HepG2 (cell line): Measurements from ENCODE around the gene ZNF221. TPM values are rescaled to one million over a fixed set of nuclear protein-coding genes. Genes with fewer than 3 reads are reported as not detected.

Experiments
- CCAR2 ChIP-seq: fragments of 200-400 bp; formaldehyde crosslinking; optimal IDR thresholded peaks from 2 replicates; pipeline ENCODE3; 2018; ENCODE audit warnings: low read depth, mild to moderate bottlenecking, low read length, moderate library complexity
- CCDC6 ChIP-seq: sonication (generic); formaldehyde crosslinking; IDR thresholded peaks from 2 replicates; pipeline ENCODE4 v1.8.1; 2022; ENCODE audit warnings: mild to moderate bottlenecking, missing genetic modification reagents, moderate library complexity
- CREM ChIP-seq, 2 experiments: sonication (generic) in 1 of 2; formaldehyde crosslinking in 1 of 2; IDR thresholded peaks; 2 replicates each; pipeline versions ENCODE4 v1.4.0 to v1.6.1; 2016 to 2020; ENCODE audit warnings: antibody characterized with exemption in 1 of 2, mild to moderate bottlenecking in 1 of 2, missing genetic modification reagents in 1 of 2
- EHMT2 ChIP-seq: fragments of 200-600 bp; sonication (generic); IDR thresholded peaks from 2 replicates; pipeline ENCODE4 v1.7.0; 2017; ENCODE audit warnings: antibody characterized with exemption, low read depth, low read length, borderline replicate concordance
- IRF2 ChIP-seq: IDR thresholded peaks from 2 replicates; pipeline ENCODE4 v1.6.1; 2018; ENCODE audit warnings: missing genetic modification reagents, missing compliant biosample characterization
- JUN ChIP-seq: sonication (generic); formaldehyde crosslinking; IDR thresholded peaks from 2 replicates; pipeline ENCODE4 v1.4.0; 2020; ENCODE audit warnings: mild to moderate bottlenecking, missing genetic modification reagents
- MEIS1 ChIP-seq: sonication (generic); formaldehyde crosslinking; IDR thresholded peaks from 2 replicates; pipeline ENCODE4 v1.9.0; 2021; ENCODE audit warnings: mild to moderate bottlenecking, missing genetic modification reagents, moderate library complexity, borderline replicate concordance
- MYC ChIP-seq: sonication (generic); formaldehyde crosslinking; IDR thresholded peaks from 2 replicates; pipeline ENCODE4 v1.9.0; 2021; ENCODE audit warnings: missing genetic modification reagents, borderline replicate concordance
- PHF8 ChIP-seq: sonication (generic); formaldehyde crosslinking; IDR thresholded peaks from 2 replicates; pipeline ENCODE4 v1.5.0; 2020; ENCODE audit warnings: missing genetic modification reagents
- SIN3A ChIP-seq: IDR thresholded peaks from 2 replicates; pipeline ENCODE4 v1.6.1; 2011; ENCODE audit warnings: low read depth, mild to moderate bottlenecking, control low read depth, low read length, borderline replicate concordance
- SUZ12 ChIP-seq: fragments of 150-350 bp; IDR thresholded peaks from 2 replicates; pipeline ENCODE4 v1.6.1; 2014; ENCODE audit warnings: low read depth, low read length
- WIZ ChIP-seq: sonication (generic); formaldehyde crosslinking; IDR thresholded peaks from 2 replicates; pipeline ENCODE4 v1.5.1; 2020; ENCODE audit warnings: mild to moderate bottlenecking, missing genetic modification reagents
- ZNF33B ChIP-seq: sonication (generic); formaldehyde crosslinking; IDR thresholded peaks from 2 replicates; pipeline ENCODE4 v1.5.1; 2020; ENCODE audit warnings: mild to moderate bottlenecking, missing genetic modification reagents
- polyA plus RNA-seq, 8 experiments: library from polyadenylated mRNA; depleted of rRNA in 3 of 8; stranded (reverse) in 7 of 8; unstranded in 1 of 8; fragments of >200 nt; fragmentation: Illumina TruSeq in 4 of 8; extraction: Trizol in 4 of 8; gene quantifications; 2 replicates each; pipeline versions ENCODE4 v1.2.1 to v1.2.3, GENCODE V29; 2011 to 2016; ENCODE audit warnings: low read depth in 4 of 8, missing spikeins in 1 of 8, mixed read lengths in 1 of 8; ENCODE audit not compliant: insufficient read depth in 1 of 8
- total RNA-seq, 5 experiments: library from RNA; depleted of rRNA; stranded (reverse); fragments of >200 nt; fragmentation: Illumina TruSeq; extraction: Trizol; gene quantifications; 2 replicates each; pipeline ENCODE4 v1.2.3, GENCODE V29; 2016; ENCODE audit warnings: low read depth in 1 of 5
- TF ChIP-seq, protein P1 (sequence below): sonication (generic); formaldehyde crosslinking; IDR thresholded peaks from 2 replicates; pipeline ENCODE4 v1.5.1; 2020; ENCODE audit warnings: missing genetic modification reagents, mild to moderate bottlenecking, borderline replicate concordance
- TF ChIP-seq, protein P2 (sequence below): sonication (generic); formaldehyde crosslinking; IDR thresholded peaks from 2 replicates; pipeline ENCODE4 v1.8.0; 2023; ENCODE audit warnings: mild to moderate bottlenecking, missing genetic modification reagents
- TF ChIP-seq, protein P3 (sequence below): sonication (generic); formaldehyde crosslinking; IDR thresholded peaks from 2 replicates; pipeline ENCODE4 v1.5.1; 2020; ENCODE audit warnings: mild to moderate bottlenecking, moderate library complexity, missing genetic modification reagents
- TF ChIP-seq, protein P4 (sequence below): sonication (generic); formaldehyde crosslinking; IDR thresholded peaks from 2 replicates; pipeline ENCODE4 v1.8.1; 2022; ENCODE audit warnings: low read depth, mild to moderate bottlenecking, missing genetic modification reagents
- TF ChIP-seq, protein P5 (sequence below): sonication (generic); formaldehyde crosslinking; IDR thresholded peaks from 2 replicates; pipeline ENCODE4 v1.4.0; 2020; ENCODE audit warnings: missing genetic modification reagents, borderline replicate concordance

ZNF221 gene
- total and polyA plus RNA-seq, 2 of the 13 experiments (the other 11 are each of a cell fraction or from before 2014, with no cell fraction given), result 0.48 to 3.4 TPM

DNA sequence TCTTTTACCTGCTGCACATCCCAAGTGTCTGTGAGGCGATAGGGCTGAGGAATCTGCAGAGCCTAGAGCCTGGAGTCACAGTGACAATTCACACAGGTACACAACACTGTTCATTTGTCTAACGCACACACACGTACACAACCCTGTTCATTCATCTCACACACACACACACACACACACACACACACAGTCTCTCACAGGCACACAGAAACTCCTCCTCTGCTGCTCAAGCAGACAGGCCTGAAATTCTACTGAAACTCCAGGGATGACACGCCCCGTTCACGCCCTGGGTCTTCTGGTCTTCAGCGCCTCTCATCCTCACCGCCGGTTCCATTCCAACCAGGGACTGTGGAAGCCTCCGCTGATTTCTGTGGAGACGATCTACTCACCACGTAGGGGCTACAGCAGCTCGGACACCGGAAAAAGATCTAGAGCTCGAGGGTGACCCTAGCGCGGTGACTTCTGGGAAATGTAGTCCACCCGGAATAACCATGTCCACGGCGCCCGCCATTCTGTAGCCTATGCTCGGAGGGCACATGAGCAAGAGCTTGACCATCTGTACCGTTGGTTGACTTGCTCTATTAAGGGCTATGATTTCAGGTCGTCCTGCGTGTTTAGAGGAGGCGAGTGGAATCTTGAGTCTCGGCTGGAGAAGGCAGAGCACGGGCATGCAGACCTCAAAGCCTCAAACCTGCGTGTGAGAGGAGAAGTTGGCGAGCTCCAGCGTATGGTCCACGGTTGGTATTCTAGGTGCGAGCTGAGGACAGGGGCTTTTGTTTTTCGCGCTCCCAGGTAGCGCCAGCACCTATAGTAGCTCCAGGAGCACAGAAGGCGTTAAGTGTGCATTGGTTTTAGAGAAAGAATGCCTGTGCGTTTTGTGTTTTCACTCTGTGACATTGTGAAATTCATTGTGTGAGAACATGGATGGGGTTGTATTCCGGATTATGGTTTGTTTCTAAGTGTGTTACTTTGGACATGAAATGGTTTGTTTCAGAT is 49.3 kb upstream of the ZNF221 start (continued):
- TF ChIP-seq, protein P1, sequence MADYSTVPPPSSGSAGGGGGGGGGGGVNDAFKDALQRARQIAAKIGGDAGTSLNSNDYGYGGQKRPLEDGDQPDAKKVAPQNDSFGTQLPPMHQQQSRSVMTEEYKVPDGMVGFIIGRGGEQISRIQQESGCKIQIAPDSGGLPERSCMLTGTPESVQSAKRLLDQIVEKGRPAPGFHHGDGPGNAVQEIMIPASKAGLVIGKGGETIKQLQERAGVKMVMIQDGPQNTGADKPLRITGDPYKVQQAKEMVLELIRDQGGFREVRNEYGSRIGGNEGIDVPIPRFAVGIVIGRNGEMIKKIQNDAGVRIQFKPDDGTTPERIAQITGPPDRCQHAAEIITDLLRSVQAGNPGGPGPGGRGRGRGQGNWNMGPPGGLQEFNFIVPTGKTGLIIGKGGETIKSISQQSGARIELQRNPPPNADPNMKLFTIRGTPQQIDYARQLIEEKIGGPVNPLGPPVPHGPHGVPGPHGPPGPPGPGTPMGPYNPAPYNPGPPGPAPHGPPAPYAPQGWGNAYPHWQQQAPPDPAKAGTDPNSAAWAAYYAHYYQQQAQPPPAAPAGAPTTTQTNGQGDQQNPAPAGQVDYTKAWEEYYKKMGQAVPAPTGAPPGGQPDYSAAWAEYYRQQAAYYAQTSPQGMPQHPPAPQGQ, result no peak
- no peak for TF ChIP-seq JUN (CRISPR knock-in tag)
- TF ChIP-seq PHF8 (CRISPR knock-in tag), result peak; percentile 67; the same call in 1 of the 2 replicates
- TF ChIP-seq IRF2 (CRISPR knock-in tag), result peak; percentile 90
- peak; percentile 52; the same call in 1 of the 2 replicates for TF ChIP-seq SIN3A
- peak; percentile 63; the same call in 1 of the 2 replicates for TF ChIP-seq MYC (CRISPR knock-in tag)
- TF ChIP-seq ZNF33B, result no peak
- 0 out of 2 replicates have a peak, but pooled peaks have one; percentile 23 for TF ChIP-seq CCDC6
- TF ChIP-seq SUZ12, result peak; percentile 51
- TF ChIP-seq CREM (IDR thresholded peaks at IDR 0.05), result peak; percentile 90
- TF ChIP-seq CREM (CRISPR knock-in tag; IDR thresholded peaks at IDR 0.05), result no peak
- TF ChIP-seq, protein P2, sequence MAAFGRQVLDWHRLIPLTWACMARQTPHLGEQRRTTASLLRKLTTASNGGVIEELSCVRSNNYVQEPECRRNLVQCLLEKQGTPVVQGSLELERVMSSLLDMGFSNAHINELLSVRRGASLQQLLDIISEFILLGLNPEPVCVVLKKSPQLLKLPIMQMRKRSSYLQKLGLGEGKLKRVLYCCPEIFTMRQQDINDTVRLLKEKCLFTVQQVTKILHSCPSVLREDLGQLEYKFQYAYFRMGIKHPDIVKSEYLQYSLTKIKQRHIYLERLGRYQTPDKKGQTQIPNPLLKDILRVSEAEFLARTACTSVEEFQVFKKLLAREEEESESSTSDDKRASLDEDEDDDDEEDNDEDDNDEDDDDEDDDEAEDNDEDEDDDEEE (CRISPR knock-in tag), result peak; percentile 68; the same call in 1 of the 2 replicates
- TF ChIP-seq WIZ, result peak; percentile 68; the same call in 1 of the 2 replicates
- TF ChIP-seq, protein P3, sequence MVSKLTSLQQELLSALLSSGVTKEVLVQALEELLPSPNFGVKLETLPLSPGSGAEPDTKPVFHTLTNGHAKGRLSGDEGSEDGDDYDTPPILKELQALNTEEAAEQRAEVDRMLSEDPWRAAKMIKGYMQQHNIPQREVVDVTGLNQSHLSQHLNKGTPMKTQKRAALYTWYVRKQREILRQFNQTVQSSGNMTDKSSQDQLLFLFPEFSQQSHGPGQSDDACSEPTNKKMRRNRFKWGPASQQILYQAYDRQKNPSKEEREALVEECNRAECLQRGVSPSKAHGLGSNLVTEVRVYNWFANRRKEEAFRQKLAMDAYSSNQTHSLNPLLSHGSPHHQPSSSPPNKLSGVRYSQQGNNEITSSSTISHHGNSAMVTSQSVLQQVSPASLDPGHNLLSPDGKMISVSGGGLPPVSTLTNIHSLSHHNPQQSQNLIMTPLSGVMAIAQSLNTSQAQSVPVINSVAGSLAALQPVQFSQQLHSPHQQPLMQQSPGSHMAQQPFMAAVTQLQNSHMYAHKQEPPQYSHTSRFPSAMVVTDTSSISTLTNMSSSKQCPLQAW (CRISPR knock-in tag), result peak; percentile 64; the same call in 1 of the 2 replicates
- no peak for TF ChIP-seq CCAR2
- TF ChIP-seq, protein P4, sequence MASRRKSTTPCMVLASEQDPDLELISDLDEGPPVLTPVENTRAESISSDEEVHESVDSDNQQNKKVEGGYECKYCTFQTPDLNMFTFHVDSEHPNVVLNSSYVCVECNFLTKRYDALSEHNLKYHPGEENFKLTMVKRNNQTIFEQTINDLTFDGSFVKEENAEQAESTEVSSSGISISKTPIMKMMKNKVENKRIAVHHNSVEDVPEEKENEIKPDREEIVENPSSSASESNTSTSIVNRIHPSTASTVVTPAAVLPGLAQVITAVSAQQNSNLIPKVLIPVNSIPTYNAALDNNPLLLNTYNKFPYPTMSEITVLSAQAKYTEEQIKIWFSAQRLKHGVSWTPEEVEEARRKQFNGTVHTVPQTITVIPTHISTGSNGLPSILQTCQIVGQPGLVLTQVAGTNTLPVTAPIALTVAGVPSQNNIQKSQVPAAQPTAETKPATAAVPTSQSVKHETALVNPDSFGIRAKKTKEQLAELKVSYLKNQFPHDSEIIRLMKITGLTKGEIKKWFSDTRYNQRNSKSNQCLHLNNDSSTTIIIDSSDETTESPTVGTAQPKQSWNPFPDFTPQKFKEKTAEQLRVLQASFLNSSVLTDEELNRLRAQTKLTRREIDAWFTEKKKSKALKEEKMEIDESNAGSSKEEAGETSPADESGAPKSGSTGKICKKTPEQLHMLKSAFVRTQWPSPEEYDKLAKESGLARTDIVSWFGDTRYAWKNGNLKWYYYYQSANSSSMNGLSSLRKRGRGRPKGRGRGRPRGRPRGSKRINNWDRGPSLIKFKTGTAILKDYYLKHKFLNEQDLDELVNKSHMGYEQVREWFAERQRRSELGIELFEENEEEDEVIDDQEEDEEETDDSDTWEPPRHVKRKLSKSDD (CRISPR knock-in tag), result 0 out of 2 replicates have a peak, but pooled peaks have one; percentile 34
- TF ChIP-seq EHMT2, result peak; percentile 72; the same call in 1 of the 2 replicates
- TF ChIP-seq MEIS1, result peak; percentile 59; the same call in 1 of the 2 replicates
- TF ChIP-seq, protein P5, sequence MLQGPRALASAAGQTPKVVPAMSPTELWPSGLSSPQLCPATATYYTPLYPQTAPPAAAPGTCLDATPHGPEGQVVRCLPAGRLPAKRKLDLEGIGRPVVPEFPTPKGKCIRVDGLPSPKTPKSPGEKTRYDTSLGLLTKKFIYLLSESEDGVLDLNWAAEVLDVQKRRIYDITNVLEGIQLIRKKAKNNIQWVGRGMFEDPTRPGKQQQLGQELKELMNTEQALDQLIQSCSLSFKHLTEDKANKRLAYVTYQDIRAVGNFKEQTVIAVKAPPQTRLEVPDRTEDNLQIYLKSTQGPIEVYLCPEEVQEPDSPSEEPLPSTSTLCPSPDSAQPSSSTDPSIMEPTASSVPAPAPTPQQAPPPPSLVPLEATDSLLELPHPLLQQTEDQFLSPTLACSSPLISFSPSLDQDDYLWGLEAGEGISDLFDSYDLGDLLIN (CRISPR knock-in tag), result no peak
